ENCODE results near the gene GRIFIN. TPM values are rescaled to one million over a fixed set of nuclear protein-coding genes. Genes with fewer than 3 reads are reported as not detected.
"Not testable (repeated sequence)": the region's sequence is repeated elsewhere in the genome, so short reads cannot be mapped to it uniquely, and the experiment has no call there.

The GRIFIN gene
- total and polyA plus RNA-seq, 12 donors: not detected

GRCh38 chr7:2470204-2471021 lies 5.8 kb downstream of the GRIFIN start:
- intact Hi-C loops (cut with DNase I): loop anchor here in 7 of 10 donors (5.0 to 10.0 kb wide), 6 partner anchors 52 to 886 kb away; partner anchors contain the start of genes BRAT1 (in 4 of the 7), IQCE (in 4 of the 7) and AMZ1 (in 2 of the 7)

GRCh38 chr7:2469460-2470203 lies 6.6 kb downstream of the GRIFIN start:
- Histone ChIP-seq H3K4me1 (peaks cover 5 to 28% (median 10%) of the 10 kb centered on the region in 9 donors), H3K27me3 (peaks cover 0 to 19% (median 0%) of the 10 kb centered on the region in 7 donors)
- intact Hi-C loops (cut with DNase I): loop anchor here in 8 of 10 donors (1.0 to 10.0 kb wide), 8 partner anchors 18 to 885 kb away; partner anchors contain the start of genes BRAT1 (in 4 of the 8), IQCE (in 4 of the 8) and AMZ1 (in 2 of the 8)
- not testable (repeated sequence) for H3K4me3 ChIP-seq, H3K9me3 ChIP-seq, H3K36me3 ChIP-seq, DNase-seq, ATAC-seq, H3K27ac ChIP-seq
- 79 to 87% methylated on average over 9 of the region's 9 CpGs for WGBS, 2 donors

More at GRCh38 chr7:2470204-2471021, 5.8 kb downstream of the GRIFIN start:
- no peaks in the 10 kb centered on the region for H3K9me3 ChIP-seq
- ATAC-seq: no peak
- 81 to 88% methylated on average over 19 of the region's 19 CpGs for WGBS, 2 donors
- peaks cover 5 to 28% (median 10%) of the 10 kb centered on the region in 9 donors for H3K4me1 ChIP-seq
- DNase-seq: no peak
- TF ChIP-seq CTCF (IDR thresholded peaks at IDR 0.05): no peak
- peak overlapping the region in 1 of 10 donors; percentile 75 for H3K27ac ChIP-seq
- no peak overlapping the region for H3K4me3 ChIP-seq
- H3K36me3 ChIP-seq: no peaks in the 10 kb centered on the region
- peaks cover 0 to 19% (median 0%) of the 10 kb centered on the region in 7 donors for H3K27me3 ChIP-seq

- TF ChIP-seq CTCF (IDR thresholded peaks at IDR 0.05): no peak
- H3K4me1 ChIP-seq: peaks cover 5 to 28% (median 10%) of the 10 kb centered on the region in 9 donors
- peak in 1 of 8 donors; percentile 5 for ATAC-seq
- no peaks in the 10 kb centered on the region for H3K36me3 ChIP-seq
- H3K27me3 ChIP-seq: peaks cover 0 to 19% (median 0%) of the 10 kb centered on the region in 7 donors
- H3K4me3 ChIP-seq: no peak overlapping the region
- intact Hi-C loops (cut with DNase I): loop anchor here in 1 of 10 donors (5.0 kb wide), 1 partner anchor 214 kb away; no protein-coding TSS in a partner anchor
- no peak for DNase-seq
- H3K27ac ChIP-seq: no peak overlapping the region
- 81 to 84% methylated on average over 7 of the region's 7 CpGs for WGBS, 2 donors
- peaks cover 0 to 9% (median 0%) of the 10 kb centered on the region in 11 donors for H3K9me3 ChIP-seq
Measured at GRCh38 chr7:2468227-2468626, 8.0 kb downstream of the GRIFIN start.

GRCh38 chr7:2466675-2467074 lies 9.5 kb downstream of the GRIFIN start:
- ATAC-seq (no peak), DNase-seq (no peak)
- Histone ChIP-seq H3K27ac (no peak overlapping the region), H3K36me3 (no peaks in the 10 kb centered on the region), H3K27me3 (peaks cover 0 to 15% (median 0%) of the 10 kb centered on the region in 7 donors), H3K4me1 (peaks cover 4 to 26% (median 7%) of the 10 kb centered on the region in 9 donors), H3K4me3 (no peak overlapping the region), H3K9me3 (peaks cover 0 to 9% (median 0%) of the 10 kb centered on the region in 11 donors)
- no peak for TF ChIP-seq CTCF (IDR thresholded peaks at IDR 0.05)
- WGBS, 2 donors: 93 to 94% methylated on average over 10 of the region's 10 CpGs
- intact Hi-C loops (cut with DNase I): loop anchor here in 1 of 10 donors (5.0 kb wide), 1 partner anchor 216 kb away; no protein-coding TSS in a partner anchor

Data from heart right ventricle (tissue), 16 donors.